A673 (cell line): ENCODE results near the gene PVALEF. TPM values are rescaled to one million over a fixed set of nuclear protein-coding genes. Genes with fewer than 3 reads are reported as not detected.

ENCODE experiments used
- BruUV-seq: library from RNA; stranded (reverse); fragments of 400-500 nt; replicated peaks from 2 replicates; lab custom pipeline; 2021; lab: Mats Ljungman, UMichigan
- CTCF ChIA-PET: fragments of 300-600 bp; sonication (Branson Sonifier 250); formaldehyde crosslinking; loops from one replicate; lab custom pipeline; 2022; ENCODE audit warnings: antibody characterized with exemption; lab: Charles Lee
- POLR2A ChIA-PET: fragments of 300-600 bp; sonication (Branson Sonifier 250); formaldehyde crosslinking; loops from one replicate; lab custom pipeline; 2022; ENCODE audit warnings: antibody characterized with exemption; ENCODE audit not compliant: low non-redundant PET; lab: Charles Lee
- DNase-seq: peaks from one replicate; pipeline ENCODE4 v3.0.0-alpha.2; 2015; ENCODE audit warnings: low spot score
- H3K27ac ChIP-seq: fragments of 200-600 bp; sonication (generic); 2 replicates; pipeline ENCODE4 v1.5.1; 2016; ENCODE audit warnings: mixed run types, low read depth, mild to moderate bottlenecking, mixed read lengths, antibody characterized with exemption, low read length; ENCODE audit not compliant: poor library complexity, severe bottlenecking
- H3K27me3 ChIP-seq: fragments of 200-600 bp; sonication (generic); replicated peaks from 2 replicates; pipeline ENCODE4 v1.6.1; 2017; ENCODE audit warnings: mixed run types, low read depth, mild to moderate bottlenecking, mixed read lengths, antibody characterized with exemption, low read length; ENCODE audit not compliant: insufficient read depth, poor library complexity
- H3K36me3 ChIP-seq: fragments of 200-600 bp; sonication (generic); 2 replicates; pipeline ENCODE4 v1.6.1; 2016; ENCODE audit warnings: mixed run types, mild to moderate bottlenecking, mixed read lengths, antibody characterized with exemption, low read length; ENCODE audit not compliant: insufficient read depth, poor library complexity, severe bottlenecking
- H3K4me1 ChIP-seq: fragments of 200-600 bp; sonication (generic); 2 replicates; pipeline ENCODE4 v1.6.1; 2017; ENCODE audit warnings: mixed run types, mild to moderate bottlenecking, mixed read lengths, antibody characterized with exemption, low read length; ENCODE audit not compliant: insufficient read depth, poor library complexity, severe bottlenecking
- H3K4me3 ChIP-seq: fragments of 200-600 bp; sonication (generic); 2 replicates; pipeline ENCODE4 v1.5.1; 2016; ENCODE audit warnings: low read depth, mixed run types, mild to moderate bottlenecking, mixed read lengths, low read length; ENCODE audit not compliant: poor library complexity, severe bottlenecking
- H3K9me3 ChIP-seq: fragments of 200-600 bp; sonication (generic); 2 replicates; pipeline ENCODE4 v1.6.1; 2016; ENCODE audit warnings: mixed run types, low read depth, mild to moderate bottlenecking, mixed read lengths, antibody characterized with exemption, low read length; ENCODE audit not compliant: poor library complexity, severe bottlenecking
- EZH2 ChIP-seq: fragments of 200-600 bp; sonication (generic); IDR thresholded peaks from 2 replicates; pipeline ENCODE4 v1.6.1; 2017; ENCODE audit warnings: borderline replicate concordance, low read depth, mild to moderate bottlenecking, mixed read lengths, antibody characterized with exemption, low read length; ENCODE audit not compliant: poor library complexity, severe bottlenecking
- intact Hi-C: fragments of 100-400 bp; cut with micrococcal nuclease; formaldehyde crosslinking; loops from one replicate; pipeline ENCODE4 v1.10.0; 2022; ENCODE audit not compliant: unreplicated experiment
- total RNA-seq: library from RNA; stranded (reverse); gene quantifications from 2 replicates; pipeline ENCODE4 v1.2.3, GENCODE V29; 2021
- TF ChIP-seq, protein P1 (sequence below): fragments of 300-800, 200-600 bp; sonication (generic); conservative IDR thresholded peaks from 2 replicates; pipeline ENCODE4 v1.5.1; 2017; ENCODE audit warnings: low read depth, mild to moderate bottlenecking, antibody characterized with exemption, low read length, moderate library complexity, mixed read lengths

The PVALEF gene
- total RNA-seq, 1 experiment from 2014 or later, result not detected

DNA sequence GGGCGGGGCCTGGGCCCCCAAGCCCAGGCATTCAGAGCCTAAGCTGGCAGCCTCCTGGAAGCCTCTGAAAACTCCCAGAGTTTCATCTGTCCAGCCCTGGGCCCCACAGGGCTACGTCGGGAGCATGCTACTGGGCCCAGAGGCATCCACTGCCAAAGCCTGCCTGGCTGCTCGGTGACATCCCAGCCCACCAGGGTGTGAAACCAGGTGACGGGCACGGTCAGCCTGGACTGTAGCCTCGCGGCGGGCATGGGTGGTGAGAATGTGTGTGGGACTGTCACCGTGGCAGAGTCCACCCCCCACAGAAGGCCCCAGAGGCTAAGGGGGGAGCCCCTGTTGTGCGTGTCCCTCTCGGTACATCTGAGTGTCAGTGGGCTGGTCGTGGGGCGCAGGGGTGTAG lies 26.3 kb downstream of the PVALEF start:
- no peak overlapping the region for H3K4me3 ChIP-seq
- no peaks in the 10 kb centered on the region for H3K4me1 ChIP-seq
- no peak for DNase-seq
- H3K27ac ChIP-seq, result no peak overlapping the region
- TF ChIP-seq, protein P1, sequence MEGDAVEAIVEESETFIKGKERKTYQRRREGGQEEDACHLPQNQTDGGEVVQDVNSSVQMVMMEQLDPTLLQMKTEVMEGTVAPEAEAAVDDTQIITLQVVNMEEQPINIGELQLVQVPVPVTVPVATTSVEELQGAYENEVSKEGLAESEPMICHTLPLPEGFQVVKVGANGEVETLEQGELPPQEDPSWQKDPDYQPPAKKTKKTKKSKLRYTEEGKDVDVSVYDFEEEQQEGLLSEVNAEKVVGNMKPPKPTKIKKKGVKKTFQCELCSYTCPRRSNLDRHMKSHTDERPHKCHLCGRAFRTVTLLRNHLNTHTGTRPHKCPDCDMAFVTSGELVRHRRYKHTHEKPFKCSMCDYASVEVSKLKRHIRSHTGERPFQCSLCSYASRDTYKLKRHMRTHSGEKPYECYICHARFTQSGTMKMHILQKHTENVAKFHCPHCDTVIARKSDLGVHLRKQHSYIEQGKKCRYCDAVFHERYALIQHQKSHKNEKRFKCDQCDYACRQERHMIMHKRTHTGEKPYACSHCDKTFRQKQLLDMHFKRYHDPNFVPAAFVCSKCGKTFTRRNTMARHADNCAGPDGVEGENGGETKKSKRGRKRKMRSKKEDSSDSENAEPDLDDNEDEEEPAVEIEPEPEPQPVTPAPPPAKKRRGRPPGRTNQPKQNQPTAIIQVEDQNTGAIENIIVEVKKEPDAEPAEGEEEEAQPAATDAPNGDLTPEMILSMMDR, result no peak
- TF ChIP-seq EZH2, result no peak
- ChIA-PET POLR2A (no interaction called here), CTCF (no interaction called here)
- BruUV-seq, result no TSS peak
- H3K36me3 ChIP-seq, result peaks cover 5% of the 10 kb centered on the region
- H3K27me3 ChIP-seq, result no peaks in the 10 kb centered on the region
- intact Hi-C loops, result no loop called here
- no peaks in the 10 kb centered on the region for H3K9me3 ChIP-seq

GRCh38 chr17:81192386-81193050 lies 27.2 kb downstream of the PVALEF start:
- POLR2A ChIA-PET, result no interaction called here
- no peak for DNase-seq
- CTCF ChIA-PET, result no interaction called here

GRCh38 chr17:81193051-81193410 lies 27.7 kb downstream of the PVALEF start:
- Histone ChIP-seq H3K27ac (no peak overlapping the region), H3K4me1 (no peaks in the 10 kb centered on the region), H3K27me3 (no peaks in the 10 kb centered on the region), H3K4me3 (no peak overlapping the region), H3K36me3 (peaks cover 5% of the 10 kb centered on the region), H3K9me3 (no peaks in the 10 kb centered on the region)
- ChIA-PET POLR2A (no interaction called here), CTCF (no interaction called here)
- no peak for TF ChIP-seq EZH2
- TF ChIP-seq, protein P1, result no peak
- no peak for DNase-seq
- intact Hi-C loops, result no loop called here
- BruUV-seq, result no TSS peak

More at GRCh38 chr17:81192386-81193050, 27.2 kb downstream of the PVALEF start:
- Histone ChIP-seq H3K4me3 (no peak overlapping the region), H3K4me1 (no peaks in the 10 kb centered on the region), H3K27me3 (no peaks in the 10 kb centered on the region), H3K9me3 (no peaks in the 10 kb centered on the region), H3K36me3 (peaks cover 5% of the 10 kb centered on the region), H3K27ac (no peak overlapping the region)
- intact Hi-C loops, result no loop called here
- BruUV-seq, result no TSS peak
- TF ChIP-seq, protein P1, result no peak
- TF ChIP-seq EZH2, result no peak
